Measurements from ENCODE around the gene CRYBG2. TPM values are rescaled to one million over a fixed set of nuclear protein-coding genes. Genes with fewer than 3 reads are reported as not detected.
A peak's percentile ranks its signal among the peaks of the same experiment; 100 is the strongest.

Gene CRYBG2
- total and polyA plus RNA-seq, 2 of the 13 experiments (the other 11 are each of a cell fraction or from before 2014, with no cell fraction given), result 1.3 to 2.9 TPM

- TF ChIP-seq ZNF18 (CRISPR knock-in tag; IDR thresholded peaks at IDR 0.05; ENCODE audit: insufficient replicate concordance) (no peak), EP300 (IDR thresholded peaks at IDR 0.05; ENCODE audit: low read depth in 2 of 2, low read length in 2 of 2) (no peak; a peak in 1 of 4 replicates), EP300 (CRISPR knock-in tag; IDR thresholded peaks at IDR 0.05; ENCODE audit: borderline replicate concordance) (no peak), ZBTB39 (CRISPR knock-in tag; IDR thresholded peaks at IDR 0.05) (0 out of 2 replicates have a peak, but pooled peaks have one; percentile 69), HOXD1 (CRISPR knock-in tag; IDR thresholded peaks at IDR 0.05) (no peak), GABPA (IDR thresholded peaks at IDR 0.05; ENCODE audit: low read depth, low read length) (no peak), GABPA (CRISPR knock-in tag; IDR thresholded peaks at IDR 0.05; ENCODE audit: low read depth) (no peak; the same call in 1 of the 2 replicates), GPN1 (CRISPR knock-in tag; IDR thresholded peaks at IDR 0.05; ENCODE audit: borderline replicate concordance) (no peak), HHEX (CRISPR knock-in tag; IDR thresholded peaks at IDR 0.05) (no peak), ZNF670 (CRISPR knock-in tag; IDR thresholded peaks at IDR 0.05; ENCODE audit: borderline replicate concordance) (no peak), RFXAP (CRISPR knock-in tag; IDR thresholded peaks at IDR 0.05; ENCODE audit: borderline replicate concordance) (no peak), KMT2A (CRISPR knock-in tag; IDR thresholded peaks at IDR 0.05) (no peak; the same call in 1 of the 2 replicates), AHR (CRISPR knock-in tag; IDR thresholded peaks at IDR 0.05) (no peak), ZFP37 (CRISPR knock-in tag; IDR thresholded peaks at IDR 0.05; ENCODE audit: borderline replicate concordance) (no peak), ZBTB46 (CRISPR knock-in tag; IDR thresholded peaks at IDR 0.05; ENCODE audit: borderline replicate concordance) (no peak), CHD4 (IDR thresholded peaks at IDR 0.05; ENCODE audit: borderline replicate concordance, low read length) (peak; percentile 76; the same call in 1 of the 2 replicates), ZBTB3 (CRISPR knock-in tag; IDR thresholded peaks at IDR 0.05; ENCODE audit: borderline replicate concordance, low read depth) (no peak), ZNF512B (CRISPR knock-in tag; IDR thresholded peaks at IDR 0.05; ENCODE audit: borderline replicate concordance) (no peak), MATR3 (CRISPR knock-in tag; IDR thresholded peaks at IDR 0.05) (no peak)
Measured at GRCh38 chr1:26358411-26359384, 4.8 kb upstream of the CRYBG2 start (continued).
